HepG2 (cell line): Measurements from ENCODE around the gene GEMIN4. TPM values are rescaled to one million over a fixed set of nuclear protein-coding genes. Genes with fewer than 3 reads are reported as not detected.

Source experiments
- ADNP ChIP-seq: sonication (generic); formaldehyde crosslinking; IDR thresholded peaks from 2 replicates; pipeline ENCODE4 v1.4.0; 2020; ENCODE audit warnings: missing genetic modification reagents
- CBX1 ChIP-seq: IDR thresholded peaks from one replicate; pipeline ENCODE4 v1.6.1; 2016; ENCODE audit warnings: antibody characterized with exemption, low read depth
- CREM ChIP-seq, 2 experiments: sonication (generic) in 1 of 2; formaldehyde crosslinking in 1 of 2; IDR thresholded peaks; 2 replicates each; pipeline versions ENCODE4 v1.4.0 to v1.6.1; 2016 to 2020; ENCODE audit warnings: antibody characterized with exemption in 1 of 2, mild to moderate bottlenecking in 1 of 2, missing genetic modification reagents in 1 of 2
- E2F5 ChIP-seq: sonication (generic); formaldehyde crosslinking; conservative IDR thresholded peaks from 2 replicates; pipeline ENCODE4 v1.4.0; 2020; ENCODE audit warnings: missing genetic modification reagents
- FLYWCH1 ChIP-seq: sonication (generic); formaldehyde crosslinking; IDR thresholded peaks from 2 replicates; pipeline ENCODE4 v1.8.1; 2023; ENCODE audit warnings: mild to moderate bottlenecking, missing genetic modification reagents
- FOXK1 ChIP-seq: sonication (generic); formaldehyde crosslinking; IDR thresholded peaks from 2 replicates; pipeline ENCODE4 v1.4.0; 2020; ENCODE audit warnings: low read depth, missing genetic modification reagents, borderline replicate concordance
- FUBP1 ChIP-seq: sonication (generic); formaldehyde crosslinking; IDR thresholded peaks from 2 replicates; pipeline ENCODE4 v1.5.1; 2020; ENCODE audit warnings: missing genetic modification reagents, mild to moderate bottlenecking, borderline replicate concordance
- HOMEZ ChIP-seq: IDR thresholded peaks from 2 replicates; pipeline ENCODE4 v1.6.1; 2016; ENCODE audit warnings: low read depth
- SALL1 ChIP-seq: sonication (generic); formaldehyde crosslinking; IDR thresholded peaks from 2 replicates; pipeline ENCODE4 v1.8.0; 2022; ENCODE audit warnings: mild to moderate bottlenecking, missing genetic modification reagents
- TBP ChIP-seq: sonication (generic); formaldehyde crosslinking; IDR thresholded peaks from 2 replicates; pipeline ENCODE4 v1.5.0; 2020; ENCODE audit warnings: missing genetic modification reagents
- WIZ ChIP-seq: sonication (generic); formaldehyde crosslinking; IDR thresholded peaks from 2 replicates; pipeline ENCODE4 v1.5.1; 2020; ENCODE audit warnings: mild to moderate bottlenecking, missing genetic modification reagents
- ZBTB49 ChIP-seq: sonication (generic); formaldehyde crosslinking; IDR thresholded peaks from 2 replicates; pipeline ENCODE4 v1.4.0; 2020; ENCODE audit warnings: missing genetic modification reagents, borderline replicate concordance
- ZNF205 ChIP-seq: IDR thresholded peaks from 2 replicates; pipeline ENCODE4 v1.6.1; 2018; ENCODE audit warnings: missing biosample characterization, missing genetic modification reagents
- ZNF329 ChIP-seq: sonication (generic); formaldehyde crosslinking; IDR thresholded peaks from 2 replicates; pipeline ENCODE4 v1.9.0; 2021; ENCODE audit warnings: low read depth, mild to moderate bottlenecking, missing genetic modification reagents
- ZNF496 ChIP-seq: sonication (generic); formaldehyde crosslinking; IDR thresholded peaks from 2 replicates; pipeline ENCODE4 v1.8.1; 2023; ENCODE audit warnings: mild to moderate bottlenecking, moderate library complexity, missing genetic modification reagents; ENCODE audit not compliant: insufficient replicate concordance
- ZNF570 ChIP-seq: sonication (generic); formaldehyde crosslinking; IDR thresholded peaks from 2 replicates; pipeline ENCODE4 v1.4.0; 2020; ENCODE audit warnings: mild to moderate bottlenecking, missing genetic modification reagents, borderline replicate concordance
- ZNF670 ChIP-seq: sonication (generic); formaldehyde crosslinking; IDR thresholded peaks from 2 replicates; pipeline ENCODE4 v1.8.0; 2022; ENCODE audit warnings: mild to moderate bottlenecking, missing genetic modification reagents, borderline replicate concordance
- ZNF746 ChIP-seq: sonication (generic); formaldehyde crosslinking; IDR thresholded peaks from 2 replicates; pipeline ENCODE4 v1.8.0; 2022; ENCODE audit warnings: mild to moderate bottlenecking, missing genetic modification reagents
- ZXDC ChIP-seq: sonication (generic); formaldehyde crosslinking; IDR thresholded peaks from 2 replicates; pipeline ENCODE4 v1.5.0; 2020; ENCODE audit warnings: mild to moderate bottlenecking, missing genetic modification reagents
- polyA plus RNA-seq, 8 experiments: library from polyadenylated mRNA; depleted of rRNA in 3 of 8; stranded (reverse) in 7 of 8; unstranded in 1 of 8; fragments of >200 nt; fragmentation: Illumina TruSeq in 4 of 8; extraction: Trizol in 4 of 8; gene quantifications; 2 replicates each; pipeline versions ENCODE4 v1.2.1 to v1.2.3, GENCODE V29; 2011 to 2016; ENCODE audit warnings: low read depth in 4 of 8, missing spikeins in 1 of 8, mixed read lengths in 1 of 8; ENCODE audit not compliant: insufficient read depth in 1 of 8
- total RNA-seq, 5 experiments: library from RNA; depleted of rRNA; stranded (reverse); fragments of >200 nt; fragmentation: Illumina TruSeq; extraction: Trizol; gene quantifications; 2 replicates each; pipeline ENCODE4 v1.2.3, GENCODE V29; 2016; ENCODE audit warnings: low read depth in 1 of 5

The GEMIN4 gene
- total and polyA plus RNA-seq, 2 of the 13 experiments (the other 11 are each of a cell fraction or from before 2014, with no cell fraction given): 10.8 to 22.7 TPM

GRCh38 chr17:781805-782731, 30.0 kb upstream of the GEMIN4 start, which contains the start of the genes GLOD4 and MRM3 (continued):
- TF ChIP-seq ZXDC (peak; percentile 72), FUBP1 (no peak), CBX1 (peak; percentile 57), ZNF670 (CRISPR knock-in tag) (no peak; the same call in none of the 2 replicates), ZNF570 (CRISPR knock-in tag) (0 out of 2 replicates have a peak, but pooled peaks have one; percentile 58), ZNF329 (peak; percentile 72; the same call in 1 of the 2 replicates), ZNF746 (CRISPR knock-in tag) (no peak), TBP (CRISPR knock-in tag) (no peak), ZNF205 (CRISPR knock-in tag) (peak; percentile 81), ZNF496 (no peak), ZBTB49 (CRISPR knock-in tag) (no peak), E2F5 (CRISPR knock-in tag) (peak; percentile 85), ADNP (CRISPR knock-in tag) (no peak), FLYWCH1 (CRISPR knock-in tag) (no peak), FOXK1 (CRISPR knock-in tag) (peak; percentile 88), CREM (IDR thresholded peaks at IDR 0.05) (peak; percentile 99), CREM (CRISPR knock-in tag; IDR thresholded peaks at IDR 0.05) (peak; percentile 100), WIZ (CRISPR knock-in tag) (0 out of 2 replicates have a peak, but pooled peaks have one; percentile 69), HOMEZ (CRISPR knock-in tag) (no peak), SALL1 (CRISPR knock-in tag) (peak; percentile 84)
